Astrocyte (in vitro differentiated cells and primary cell): ENCODE results near the gene ACAP3. TPM values are rescaled to one million over a fixed set of nuclear protein-coding genes. Genes with fewer than 3 reads are reported as not detected.

Experiments used
- DNase-seq: peaks from one replicate; pipeline ENCODE4 v3.0.0-alpha.2; 2010; ENCODE audit warnings: low read depth
- FAIRE-seq: peaks from 2 replicates; lab custom pipeline; 2011; peaks lifted over from hg19 to GRCh38; lab: Jason Lieb, UNC
- H2AFZ ChIP-seq: 2 replicates; pipeline ENCODE4 v1.6.0; 2012; ENCODE audit warnings: low read depth, low read length, inconsistent platforms
- H3K27ac ChIP-seq: 2 replicates; pipeline ENCODE4 v1.5.1; 2011; ENCODE audit warnings: low read depth, low read length, inconsistent platforms
- H3K27me3 ChIP-seq: 2 replicates; pipeline ENCODE4 v1.6.0; 2011; ENCODE audit warnings: low read length, inconsistent platforms; ENCODE audit not compliant: insufficient read depth
- H3K36me3 ChIP-seq: 2 replicates; pipeline ENCODE4 v1.5.1; 2011; ENCODE audit warnings: low read length, inconsistent platforms; ENCODE audit not compliant: insufficient read depth
- H3K4me1 ChIP-seq: 2 replicates; pipeline ENCODE4 v1.5.1; 2011; ENCODE audit warnings: low read length, inconsistent platforms; ENCODE audit not compliant: insufficient read depth
- H3K4me2 ChIP-seq: 2 replicates; pipeline ENCODE4 v1.6.0; 2012; ENCODE audit warnings: low read length, inconsistent platforms
- H3K4me3 ChIP-seq: 2 replicates; pipeline ENCODE4 v1.5.1; 2011; ENCODE audit warnings: low read depth, mild to moderate bottlenecking, low read length, inconsistent platforms; ENCODE audit not compliant: insufficient read depth
- H3K79me2 ChIP-seq: 2 replicates; pipeline ENCODE4 v1.6.0; 2012; ENCODE audit warnings: mild to moderate bottlenecking, low read length, inconsistent platforms; ENCODE audit not compliant: insufficient read depth
- H3K9ac ChIP-seq: 2 replicates; pipeline ENCODE4 v1.6.0; 2012; ENCODE audit warnings: mild to moderate bottlenecking, low read length, inconsistent platforms
- H3K9me3 ChIP-seq: 2 replicates; pipeline ENCODE4 v1.5.1; 2012; ENCODE audit warnings: low read depth, mild to moderate bottlenecking, low read length, inconsistent platforms; ENCODE audit not compliant: insufficient read depth
- H4K20me1 ChIP-seq: 2 replicates; pipeline ENCODE4 v1.6.0; 2012; ENCODE audit warnings: low read length, inconsistent platforms; ENCODE audit not compliant: insufficient read depth
- H3K27ac Mint-ChIP-seq: one replicate; pipeline ENCODE4 v1.8.0; 2021; ENCODE audit warnings: mild to moderate bottlenecking, mixed read lengths; ENCODE audit not compliant: unreplicated experiment
- H3K27me3 Mint-ChIP-seq: one replicate; pipeline ENCODE4 v1.8.0; 2021; ENCODE audit warnings: low read depth, mixed read lengths; ENCODE audit not compliant: unreplicated experiment
- H3K36me3 Mint-ChIP-seq: one replicate; pipeline ENCODE4 v1.8.0; 2021; ENCODE audit warnings: low read depth, mixed read lengths; ENCODE audit not compliant: unreplicated experiment
- H3K4me1 Mint-ChIP-seq: one replicate; pipeline ENCODE4 v1.8.0; 2021; ENCODE audit warnings: low read depth, mixed read lengths; ENCODE audit not compliant: unreplicated experiment
- H3K4me3 Mint-ChIP-seq: one replicate; pipeline ENCODE4 v1.8.0; 2021; ENCODE audit warnings: mild to moderate bottlenecking, moderate library complexity, mixed read lengths; ENCODE audit not compliant: unreplicated experiment
- H3K9me3 Mint-ChIP-seq: one replicate; pipeline ENCODE4 v1.8.0; 2021; ENCODE audit warnings: mild to moderate bottlenecking, mixed read lengths; ENCODE audit not compliant: unreplicated experiment
- CTCF ChIP-seq: IDR thresholded peaks from 2 replicates; pipeline ENCODE4 v1.5.1; 2011; ENCODE audit warnings: low read depth, mild to moderate bottlenecking, inconsistent platforms, low read length, moderate library complexity; ENCODE audit not compliant: insufficient read depth
- EZH2 ChIP-seq: IDR thresholded peaks from 2 replicates; pipeline ENCODE4 v1.6.1; 2012; ENCODE audit warnings: mild to moderate bottlenecking, low read length, inconsistent platforms; ENCODE audit not compliant: insufficient read depth
- total RNA-seq: library from RNA; stranded (reverse); gene quantifications from 2 replicates; pipeline ENCODE4 v1.2.1, GENCODE V29; 2021

ACAP3 gene
- total RNA-seq, 1 donor from 2014 or later = 64.0 TPM

DNA sequence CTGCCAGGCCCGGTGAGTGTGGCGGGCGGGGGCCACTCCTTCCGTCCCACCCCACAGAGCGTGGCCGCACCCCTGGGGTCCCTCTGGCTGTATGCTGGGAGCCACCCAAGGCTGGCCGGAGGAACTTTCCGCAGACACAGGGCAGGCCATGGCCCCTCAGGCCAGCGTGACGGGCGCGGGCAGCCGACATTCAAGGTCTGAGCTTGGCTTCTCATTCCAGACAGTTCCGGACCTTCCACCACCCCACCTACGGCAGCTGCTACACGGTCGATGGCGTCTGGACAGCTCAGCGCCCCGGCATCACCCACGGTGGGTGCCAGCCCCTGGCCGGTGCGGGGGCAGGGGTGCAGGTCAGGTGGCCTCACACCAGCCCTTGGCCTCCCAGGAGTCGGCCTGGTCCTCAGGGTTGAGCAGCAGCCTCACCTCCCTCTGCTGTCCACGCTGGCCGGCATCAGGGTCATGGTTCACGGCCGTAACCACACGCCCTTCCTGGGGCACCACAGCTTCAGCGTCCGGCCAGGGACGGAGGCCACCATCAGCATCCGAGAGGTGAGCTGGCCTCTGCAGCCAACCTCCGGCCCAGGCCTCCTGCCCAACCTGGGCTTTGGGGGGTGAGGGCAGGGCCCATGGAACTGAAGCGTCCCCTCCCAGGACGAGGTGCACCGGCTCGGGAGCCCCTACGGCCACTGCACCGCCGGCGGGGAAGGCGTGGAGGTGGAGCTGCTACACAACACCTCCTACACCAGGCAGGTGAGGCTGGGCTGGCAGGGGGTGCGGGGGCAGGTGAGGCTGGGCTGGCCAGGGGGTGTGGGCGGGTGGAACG lies 20.2 kb downstream of the ACAP3 start:
- H3K27me3 Mint-ChIP-seq = peaks cover 2% of the 10 kb centered on the region
- H3K4me3 ChIP-seq = no peak overlapping the region
- H2AFZ ChIP-seq = no peak overlapping the region
- H3K9me3 ChIP-seq = no peaks in the 10 kb centered on the region
- no peaks in the 10 kb centered on the region for H3K9me3 Mint-ChIP-seq
- no peak overlapping the region for H3K27ac Mint-ChIP-seq
- FAIRE-seq (no peak), DNase-seq (no peak)
- H3K36me3 Mint-ChIP-seq = no peaks in the 10 kb centered on the region
- no peaks in the 10 kb centered on the region for H3K79me2 ChIP-seq
- peaks cover under 1% of the 10 kb centered on the region for H3K4me1 ChIP-seq
- H3K9ac ChIP-seq = no peak overlapping the region
- H3K36me3 ChIP-seq = no peaks in the 10 kb centered on the region
- no peak overlapping the region for H3K4me3 Mint-ChIP-seq
- TF ChIP-seq CTCF = no peak
- TF ChIP-seq EZH2 = no peak
- no peak overlapping the region for H3K27ac ChIP-seq
- H3K27me3 ChIP-seq = no peaks in the 10 kb centered on the region
- peaks cover 4% of the 10 kb centered on the region for H4K20me1 ChIP-seq
- H3K4me2 ChIP-seq = no peak overlapping the region
- H3K4me1 Mint-ChIP-seq = no peaks in the 10 kb centered on the region

DNA sequence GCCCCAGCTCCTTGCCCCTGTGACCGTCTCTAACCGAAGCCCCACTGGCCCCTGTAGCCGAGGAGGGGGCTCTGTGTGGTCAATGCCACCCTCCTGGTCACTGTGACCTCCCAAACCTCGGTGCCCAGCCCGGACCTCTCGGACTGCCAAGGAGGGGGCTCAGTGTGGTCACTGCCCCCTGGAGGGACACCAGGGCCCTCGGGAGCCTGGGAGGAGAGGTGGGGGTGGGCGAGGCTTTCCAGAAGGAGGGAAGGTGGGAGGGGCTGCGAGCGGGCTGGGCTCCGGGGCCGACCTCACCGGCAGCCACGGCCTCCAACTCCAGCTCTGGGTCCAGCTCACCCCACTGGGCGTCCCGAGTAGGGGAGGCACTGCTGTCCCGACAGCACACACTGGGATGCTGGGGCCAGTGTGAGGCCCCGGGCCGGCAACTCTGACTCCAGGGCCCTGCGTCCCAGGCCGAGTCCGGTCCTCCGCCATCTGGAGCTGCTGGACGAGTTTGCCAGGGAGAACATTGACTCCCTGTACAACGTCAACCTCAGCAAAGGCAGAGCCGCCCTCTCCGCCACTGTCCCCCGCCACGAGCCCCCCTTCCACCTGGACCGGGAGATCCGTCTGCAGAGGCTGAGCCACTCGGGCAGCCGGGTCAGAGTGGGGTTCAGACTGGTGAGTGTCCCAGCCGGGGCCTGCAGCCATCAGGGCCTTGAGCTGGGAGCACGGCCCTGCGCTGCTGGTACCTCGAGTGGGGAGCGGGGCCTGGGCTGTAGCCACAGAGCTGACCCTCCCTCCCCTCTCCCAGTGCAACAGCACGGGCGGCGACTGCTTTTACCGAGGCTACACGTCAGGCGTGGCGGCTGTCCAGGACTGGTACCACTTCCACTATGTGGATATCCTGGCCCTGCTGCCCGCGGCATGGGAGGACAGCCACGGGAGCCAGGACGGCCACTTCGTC lies 21.1 kb downstream of the ACAP3 start:
- Mint-ChIP-seq H3K4me1 (no peaks in the 10 kb centered on the region), H3K36me3 (no peaks in the 10 kb centered on the region), H3K27ac (no peak overlapping the region), H3K9me3 (no peaks in the 10 kb centered on the region), H3K4me3 (no peak overlapping the region), H3K27me3 (peaks cover 2% of the 10 kb centered on the region)
- H3K9ac ChIP-seq = no peak overlapping the region
- DNase-seq (no peak), FAIRE-seq (no peak)
- H3K4me3 ChIP-seq = no peak overlapping the region
- no peaks in the 10 kb centered on the region for H3K27me3 ChIP-seq
- H3K27ac ChIP-seq = no peak overlapping the region
- no peaks in the 10 kb centered on the region for H3K9me3 ChIP-seq
- H2AFZ ChIP-seq = no peak overlapping the region
- no peak overlapping the region for H3K4me2 ChIP-seq
- TF ChIP-seq CTCF (no peak), EZH2 (no peak)
- no peaks in the 10 kb centered on the region for H3K79me2 ChIP-seq
- no peaks in the 10 kb centered on the region for H4K20me1 ChIP-seq
- H3K4me1 ChIP-seq = peaks cover 6% of the 10 kb centered on the region
- no peaks in the 10 kb centered on the region for H3K36me3 ChIP-seq
